NCI-H1105 (cell line): ENCODE data around the gene LAMA1.
"Not testable (repeated sequence)": the region's sequence is repeated elsewhere in the genome, so short reads cannot be mapped to it uniquely, and the experiment has no call there.

Experiments
- DNase-seq: peaks from one replicate; lab custom pipeline; 2025; lab: John Stamatoyannopoulos, UW

The LAMA1 gene

DNA sequence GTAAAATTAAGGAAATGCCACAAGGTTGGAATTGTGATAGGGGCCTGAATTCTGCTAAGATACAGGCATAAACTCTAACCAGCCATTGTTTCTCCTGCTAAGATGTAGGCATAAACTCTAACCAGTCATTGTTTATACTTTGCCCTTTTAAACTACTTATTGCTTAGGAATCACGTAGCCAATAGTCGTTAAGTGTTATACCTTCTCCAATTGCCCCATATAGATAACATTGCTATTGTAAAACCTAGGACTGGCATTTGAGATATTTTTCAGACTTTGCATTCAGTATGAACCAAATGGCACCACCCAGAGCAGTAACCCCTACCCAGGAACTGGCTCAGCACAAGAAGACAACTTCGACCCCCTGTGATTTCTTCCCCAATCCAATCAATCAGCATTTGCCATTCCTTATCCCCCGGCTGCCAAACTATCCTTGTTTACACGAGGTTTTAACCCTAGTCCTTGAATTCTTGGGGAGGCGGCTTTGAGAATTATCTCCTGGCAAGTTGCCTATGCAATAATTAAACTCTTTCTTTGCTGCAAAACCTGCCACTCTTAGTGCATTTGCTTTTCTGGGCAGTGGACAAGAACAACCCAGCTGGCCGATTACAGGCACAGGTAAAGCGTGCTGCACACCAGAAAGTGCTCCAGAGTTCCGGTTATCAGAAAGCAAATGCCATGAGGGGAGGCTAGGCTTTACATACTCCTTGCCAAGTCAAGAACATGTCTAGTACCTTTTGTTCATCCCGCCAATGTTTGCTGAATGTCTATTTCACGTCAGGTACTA, 167.6 kb downstream of the LAMA1 start:
- no peak for DNase-seq

DNA sequence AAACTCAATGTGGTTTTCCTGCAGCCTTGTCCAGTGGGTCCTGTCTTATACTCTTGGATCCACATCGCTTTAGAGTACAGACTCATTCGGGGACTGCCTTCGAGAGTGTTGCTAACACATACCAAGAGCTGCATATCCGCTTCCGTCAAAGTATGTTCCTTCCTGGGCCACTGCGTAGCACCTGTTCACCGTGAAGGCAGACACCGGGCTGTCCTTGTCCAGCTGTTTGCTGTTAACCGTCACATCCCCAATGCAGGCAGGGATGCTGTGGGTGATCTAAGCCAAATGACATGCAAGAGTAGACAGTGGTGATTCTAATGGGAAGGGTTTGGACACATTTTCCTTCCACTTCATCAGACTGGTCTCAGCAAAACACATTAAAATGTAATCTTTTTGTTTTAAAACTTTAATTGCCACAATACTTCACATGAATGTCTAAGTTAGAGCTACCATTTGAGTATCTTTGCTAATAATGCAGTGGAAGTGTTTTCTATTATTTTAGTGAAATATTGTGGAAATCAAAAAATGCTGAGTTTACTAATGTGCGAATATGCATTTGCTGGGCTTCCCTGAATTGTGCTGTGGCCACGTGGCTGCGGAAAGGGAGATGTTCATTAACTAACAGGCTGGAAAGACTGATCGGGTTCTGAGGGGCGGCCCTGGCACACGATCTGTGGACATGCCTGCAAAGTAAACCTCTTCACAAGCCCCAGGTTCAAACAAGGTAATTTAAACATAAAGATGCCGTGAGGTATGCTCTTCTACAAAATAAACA, 169.1 kb downstream of the LAMA1 start:
- no peak for DNase-seq

DNA sequence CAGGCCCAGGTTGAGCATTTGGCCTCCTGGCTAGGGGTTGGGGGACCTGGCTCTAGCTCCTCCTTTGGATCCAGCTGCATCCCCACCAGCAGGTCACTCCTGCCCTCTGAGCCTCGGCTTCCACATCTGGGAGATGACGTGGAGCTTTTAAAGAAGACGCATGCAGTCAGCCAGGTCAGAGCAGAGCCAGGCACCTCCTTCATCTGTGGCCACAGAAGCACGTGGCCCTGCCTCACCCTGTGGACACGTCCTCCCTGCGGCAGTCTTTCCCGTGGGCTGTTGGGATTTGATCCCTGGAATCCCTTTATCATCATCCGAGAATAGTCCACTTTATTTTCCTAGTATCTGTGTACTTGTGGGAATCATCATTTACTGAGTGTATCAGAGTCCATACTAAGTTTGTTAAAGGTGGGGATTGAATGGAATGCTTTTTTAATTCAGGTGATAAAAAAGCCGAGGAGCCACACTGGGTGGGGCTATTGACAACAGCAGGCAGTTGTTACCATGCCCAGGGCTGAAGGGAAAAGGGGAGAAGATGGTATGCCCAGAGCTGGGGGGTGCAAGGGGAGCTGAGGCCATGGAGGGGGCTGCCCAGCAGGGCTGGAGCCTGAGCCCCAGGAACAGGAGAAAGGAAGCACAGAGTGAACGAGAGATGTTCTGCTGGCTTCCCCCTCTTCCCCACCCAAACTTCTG, 170.1 kb downstream of the LAMA1 start:
- DNase-seq = no peak

DNA sequence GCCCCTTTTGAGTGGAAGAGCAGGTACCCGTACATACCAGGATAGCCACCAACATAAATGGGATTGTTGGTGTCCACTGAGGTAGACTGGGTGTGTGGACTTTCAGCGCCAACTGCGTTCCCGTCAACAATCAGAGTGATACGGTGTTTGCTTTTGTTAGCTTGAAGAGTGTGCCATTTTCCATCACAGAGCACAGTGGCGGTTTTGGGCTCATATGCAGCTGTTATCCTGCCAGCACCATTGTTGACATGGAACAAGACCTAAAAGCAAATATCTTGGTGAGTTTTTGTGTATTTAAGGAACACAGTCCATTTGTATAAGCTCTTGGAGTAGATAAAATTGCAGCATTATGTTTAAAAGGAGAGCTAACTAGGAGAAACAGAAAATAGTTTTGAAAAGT, 174.5 kb downstream of the LAMA1 start:
- DNase-seq = no peak

DNA sequence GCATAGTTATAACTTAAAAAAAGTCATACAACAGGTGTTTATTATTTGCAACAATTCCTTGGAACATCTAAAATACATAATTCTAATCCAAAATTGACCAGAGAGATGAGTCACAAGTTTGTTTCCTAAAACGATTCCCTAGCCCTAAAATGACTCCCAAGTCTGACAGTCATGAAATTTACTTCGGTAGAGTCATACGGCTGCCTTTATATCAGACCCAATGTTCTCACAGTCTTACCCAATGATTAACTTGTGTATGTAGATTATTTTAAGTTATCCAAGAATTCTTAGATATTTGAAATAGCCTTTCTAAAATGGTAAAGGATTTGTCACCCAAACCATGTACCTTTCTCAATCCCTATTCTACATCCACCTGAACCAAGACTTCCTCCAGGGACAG, 174.9 kb downstream of the LAMA1 start:
- no peak for DNase-seq

DNA sequence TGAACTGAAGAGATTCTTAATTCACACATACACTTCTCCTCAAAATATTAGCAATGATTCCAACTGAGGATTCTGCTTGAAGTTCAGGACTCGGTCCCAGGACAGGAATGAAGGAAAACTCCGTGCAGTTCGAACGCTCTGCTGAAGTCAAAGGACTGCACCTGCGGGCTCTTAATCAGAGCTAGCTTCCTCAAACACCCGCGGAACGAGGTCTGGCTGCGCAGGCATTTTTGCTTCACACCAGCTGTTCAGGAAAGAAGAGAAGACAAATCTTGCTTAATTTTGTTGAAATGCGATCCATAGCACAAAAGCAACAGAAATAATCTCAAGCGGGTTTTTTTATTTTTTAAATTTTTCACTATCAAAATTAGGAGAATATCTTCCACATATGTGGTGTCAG, 175.6 kb downstream of the LAMA1 start:
- no peak for DNase-seq

DNA sequence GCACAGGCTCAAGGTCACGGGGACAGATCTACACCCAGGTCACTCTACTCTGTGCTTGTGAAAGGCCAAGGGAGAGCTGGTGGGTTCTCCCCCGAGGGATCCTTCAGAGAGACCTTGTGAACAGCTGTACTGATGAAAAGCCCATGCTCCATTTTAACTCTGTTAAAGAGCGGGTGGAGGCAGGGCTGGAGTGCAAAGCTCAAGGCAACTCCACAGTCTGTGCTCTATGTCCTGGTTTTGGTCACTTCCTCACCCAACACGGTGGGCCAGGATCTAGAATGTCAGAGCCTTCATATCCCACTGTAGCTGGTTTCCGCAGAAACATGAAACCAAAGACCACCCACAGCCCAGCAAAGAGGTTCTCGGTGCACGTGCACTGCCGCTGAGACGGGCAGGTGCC, 177.1 kb downstream of the LAMA1 start:
- no peak for DNase-seq

DNA sequence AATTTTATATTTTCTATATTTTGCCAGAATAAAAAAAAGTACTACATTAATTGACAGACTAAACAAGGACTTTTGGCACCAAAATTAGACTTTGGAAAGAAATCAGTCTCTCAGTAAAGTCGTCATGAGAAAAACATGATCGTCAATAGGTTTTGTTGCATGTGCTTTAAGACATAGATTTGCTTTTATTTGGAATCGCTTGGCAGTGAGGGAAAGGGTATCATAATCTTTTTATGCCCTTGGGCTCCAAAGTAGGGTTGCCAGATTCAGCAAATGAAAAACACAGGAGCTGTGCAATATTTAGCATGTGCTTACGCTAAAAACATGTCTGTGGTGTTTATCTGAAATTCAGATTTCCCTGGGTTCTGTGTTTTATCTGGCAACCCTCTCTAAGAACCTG, 177.6 kb downstream of the LAMA1 start:
- no peak for DNase-seq

DNA sequence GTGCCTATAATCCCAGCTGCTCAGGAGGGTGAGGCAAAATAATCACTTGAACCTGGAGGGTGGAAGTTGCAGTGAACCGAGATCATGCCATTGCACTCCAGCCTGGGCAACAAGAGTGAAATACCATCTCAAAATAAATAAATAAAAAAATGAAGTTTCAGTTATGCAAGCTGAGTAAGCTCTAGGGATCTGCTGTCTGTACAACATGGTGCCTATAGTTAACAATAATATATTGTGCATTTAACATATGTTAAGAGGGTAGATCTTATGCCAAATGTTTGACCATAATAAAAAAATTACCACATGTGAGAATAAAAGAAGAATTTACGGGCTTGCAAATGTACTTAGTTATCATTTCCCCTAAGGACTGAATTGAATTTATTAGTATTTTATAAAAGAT, 179.2 kb downstream of the LAMA1 start:
- not testable (repeated sequence) for DNase-seq

DNA sequence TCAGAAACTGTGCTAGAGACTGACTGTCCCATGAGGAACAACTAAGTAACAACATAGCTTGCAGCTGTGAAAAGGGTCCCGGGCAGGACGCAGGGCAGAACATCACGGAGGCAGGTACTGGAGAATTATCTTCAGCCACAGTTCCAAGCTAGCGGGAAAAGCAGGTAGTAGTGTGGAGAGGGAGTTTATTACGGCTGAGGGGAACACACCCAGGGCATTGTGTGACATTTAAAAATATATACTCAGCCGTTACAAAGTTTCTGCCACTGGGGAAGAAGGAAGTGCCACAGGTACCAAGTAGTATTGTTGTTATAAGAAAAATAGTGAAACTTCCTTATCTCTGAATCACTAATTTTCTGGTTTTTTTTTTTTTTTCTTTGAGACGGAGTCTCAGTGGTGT, 179.6 kb downstream of the LAMA1 start:
- DNase-seq = no peak

DNA sequence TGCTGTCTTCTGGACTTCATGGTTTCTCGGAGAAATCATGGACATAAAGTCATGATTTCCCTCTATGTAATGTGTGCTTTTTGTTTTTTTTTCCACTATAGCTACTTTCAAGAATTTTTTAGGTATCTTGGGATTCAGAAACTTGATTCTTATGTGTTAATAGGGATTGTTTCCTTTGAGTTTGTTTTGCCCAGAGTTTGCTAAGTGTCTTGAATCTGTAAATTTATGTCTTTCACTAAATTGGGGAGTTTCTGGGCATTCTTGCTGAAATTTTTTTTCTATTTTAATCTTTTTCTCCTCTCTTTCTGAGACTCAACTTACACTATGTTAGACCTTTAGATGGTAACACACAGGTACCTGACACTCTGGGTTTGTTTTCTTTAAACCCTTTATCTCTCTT, 182.7 kb downstream of the LAMA1 start:
- DNase-seq = no peak

DNA sequence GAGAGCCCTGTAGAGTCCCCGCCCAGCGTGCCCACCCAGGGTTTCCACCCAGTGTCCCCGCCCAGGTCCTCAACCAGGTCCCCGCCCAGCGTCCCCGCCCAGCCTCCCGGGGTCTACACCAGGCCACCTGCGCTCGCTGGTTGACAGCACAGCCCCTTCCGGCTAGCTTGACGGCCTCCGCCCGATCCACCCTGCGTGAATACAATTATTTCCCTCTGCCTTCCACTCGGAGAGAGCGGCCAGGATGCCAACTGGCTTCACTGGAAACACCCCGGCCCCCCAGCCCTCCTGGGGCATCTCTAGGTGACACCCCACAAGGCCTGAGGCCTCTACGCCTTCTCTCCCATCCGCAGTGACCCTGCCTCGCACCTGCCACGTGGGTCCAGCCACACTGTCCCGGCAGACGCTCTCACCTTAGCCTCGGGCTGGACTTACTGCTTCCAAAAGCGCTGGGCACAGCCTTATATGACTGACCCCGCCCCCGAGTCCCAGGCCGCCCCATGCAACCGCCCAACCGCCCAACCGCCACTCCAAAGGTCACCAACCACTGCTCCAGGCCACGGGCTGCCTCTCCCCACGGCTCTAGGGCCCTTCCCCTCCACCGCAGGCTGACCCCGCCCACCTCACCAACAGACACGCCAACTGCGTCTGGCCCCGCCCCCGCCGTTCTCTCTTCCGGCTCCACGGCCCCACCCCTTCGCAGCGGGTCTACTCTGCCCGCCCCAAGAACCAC, 188.1 kb downstream of the LAMA1 start:
- no peak for DNase-seq

DNA sequence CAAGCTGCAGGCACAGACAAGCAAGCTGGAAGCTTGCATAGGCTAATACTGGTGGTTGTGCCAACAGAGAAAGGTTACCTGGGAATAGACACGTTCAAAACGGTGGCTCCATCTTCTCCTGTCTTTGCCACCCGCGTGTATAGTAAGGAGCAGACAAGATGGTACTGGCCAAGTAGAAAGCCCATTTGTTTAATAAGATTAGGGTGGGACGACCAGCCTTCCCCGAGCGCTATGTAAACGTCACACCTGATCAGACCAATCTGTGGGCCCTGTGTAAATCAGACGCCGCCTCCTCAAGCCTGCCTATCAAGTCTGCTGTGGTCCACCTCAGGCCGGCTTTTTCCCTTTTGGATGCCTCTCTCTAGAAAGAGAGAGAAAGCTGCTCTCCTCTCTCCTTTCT, 189.2 kb downstream of the LAMA1 start:
- DNase-seq = no peak

DNA sequence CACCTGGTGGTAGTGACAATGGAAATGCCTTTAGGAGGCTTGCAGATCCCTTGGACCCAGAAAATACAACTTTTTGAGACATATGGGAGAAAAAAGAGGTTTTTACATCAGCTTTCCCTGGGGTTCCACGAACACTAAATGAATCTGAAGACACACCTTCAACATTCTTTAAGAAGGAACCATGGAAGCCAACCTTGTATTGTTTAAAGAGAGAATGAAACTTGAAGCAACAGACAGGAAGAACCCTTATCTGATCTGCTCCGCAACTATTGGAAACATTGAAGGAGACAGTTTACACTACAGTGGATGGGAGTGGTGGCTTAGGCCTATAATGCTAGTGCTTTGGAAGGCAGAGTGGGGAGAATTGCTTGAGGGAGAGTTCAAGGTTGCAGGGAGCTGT, 190.4 kb downstream of the LAMA1 start:
- DNase-seq = no peak

DNA sequence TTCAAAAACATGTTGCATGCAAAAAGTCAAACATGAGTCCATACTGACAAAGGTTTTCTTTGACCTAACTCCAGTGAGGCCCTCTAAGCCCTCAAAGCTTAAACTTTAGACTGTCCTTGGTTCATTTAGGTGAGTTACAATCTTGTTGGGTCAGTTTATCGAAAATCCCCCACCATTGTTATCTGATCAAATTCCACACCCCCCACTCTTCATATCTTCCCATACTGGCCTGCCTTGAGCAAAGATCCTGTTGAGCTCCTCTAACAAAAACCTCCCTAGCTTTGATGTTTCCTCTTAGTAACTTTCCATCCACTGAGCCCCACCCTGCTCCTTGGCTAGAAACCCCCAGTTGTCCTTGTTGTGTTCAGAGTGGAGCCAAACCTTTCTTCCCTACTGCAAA, 194.4 kb downstream of the LAMA1 start:
- no peak for DNase-seq

DNA sequence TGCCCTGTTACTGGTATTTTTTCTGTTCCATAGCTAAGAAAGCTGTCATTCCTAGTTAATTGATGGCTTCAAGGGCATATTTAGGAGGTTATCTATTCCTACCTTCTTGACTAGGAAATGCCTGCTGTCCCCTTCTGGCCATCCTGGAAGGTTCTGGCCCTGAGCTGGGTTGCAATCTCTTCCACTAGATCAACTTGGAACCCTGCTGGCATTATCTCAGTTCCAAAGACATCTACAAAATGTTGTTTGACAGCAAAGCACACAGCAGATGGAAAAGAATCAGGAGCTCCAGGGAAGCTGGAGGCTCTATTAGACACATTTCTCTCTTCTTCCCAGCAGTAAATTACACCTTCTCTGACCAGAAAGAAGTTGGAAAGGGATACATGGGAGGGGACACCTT, 196.0 kb downstream of the LAMA1 start:
- no peak for DNase-seq

DNA sequence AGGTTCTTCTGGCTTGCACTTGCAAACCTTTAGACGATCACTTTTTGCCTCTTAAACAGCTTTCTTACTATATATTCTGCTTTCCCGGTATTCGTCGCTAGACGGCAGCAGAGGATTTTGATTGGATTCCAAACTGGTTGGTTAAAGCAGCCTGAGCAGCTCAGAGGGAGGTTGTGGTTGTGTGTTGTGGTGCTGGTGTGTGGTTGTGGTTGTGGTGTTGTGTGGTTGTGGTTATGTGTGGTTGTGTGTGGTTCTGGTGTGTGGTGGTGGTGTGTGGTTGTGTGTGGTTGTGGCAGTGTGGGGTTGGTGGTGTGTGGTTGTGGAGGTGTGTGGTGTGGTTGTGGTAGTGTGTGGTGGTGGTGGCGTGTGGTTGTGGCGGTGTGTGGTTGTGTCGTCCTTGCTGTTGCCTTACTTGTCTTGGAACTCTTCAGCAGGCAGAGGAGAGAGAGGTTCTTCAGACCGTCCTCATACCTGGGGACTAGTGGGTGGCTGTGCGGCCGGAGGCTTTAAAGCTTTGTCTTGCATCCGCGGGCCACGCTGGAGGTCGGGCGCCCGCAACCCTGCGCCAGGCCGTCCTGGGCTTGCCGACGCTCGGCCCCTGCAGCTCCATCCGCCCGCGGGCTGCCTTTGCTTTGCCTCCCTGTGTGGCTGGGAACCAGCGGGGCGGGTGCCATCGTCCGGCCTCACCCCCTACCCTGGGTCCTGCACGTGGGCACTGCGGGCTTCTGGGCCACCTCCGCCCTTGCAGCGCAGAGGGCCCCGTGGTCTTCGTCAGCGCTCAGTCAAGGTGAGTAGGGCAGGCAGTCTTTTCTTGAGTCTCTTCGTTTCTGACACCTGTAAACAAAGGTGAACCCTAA, 197.3 kb downstream of the LAMA1 start:
- no peak for DNase-seq

DNA sequence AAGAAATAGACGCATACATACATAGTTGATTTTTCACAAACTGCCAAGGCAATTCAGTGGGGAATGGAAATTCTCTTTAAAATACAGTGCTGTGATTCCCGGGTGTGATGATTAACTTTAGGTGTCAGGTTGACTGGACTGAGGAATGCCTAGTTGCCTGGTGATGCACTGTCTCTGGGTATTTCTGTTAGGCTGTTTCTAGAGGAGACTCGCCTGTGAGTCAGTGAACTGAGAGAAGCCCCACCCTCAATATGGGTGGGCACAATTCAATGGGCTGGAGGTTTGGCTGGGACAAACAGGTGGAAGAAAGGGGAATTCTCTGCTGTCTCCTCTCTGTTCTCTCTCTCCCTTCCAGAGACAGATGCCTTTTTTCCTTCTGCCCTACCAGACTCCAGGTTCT, 200.5 kb downstream of the LAMA1 start:
- DNase-seq = no peak

DNA sequence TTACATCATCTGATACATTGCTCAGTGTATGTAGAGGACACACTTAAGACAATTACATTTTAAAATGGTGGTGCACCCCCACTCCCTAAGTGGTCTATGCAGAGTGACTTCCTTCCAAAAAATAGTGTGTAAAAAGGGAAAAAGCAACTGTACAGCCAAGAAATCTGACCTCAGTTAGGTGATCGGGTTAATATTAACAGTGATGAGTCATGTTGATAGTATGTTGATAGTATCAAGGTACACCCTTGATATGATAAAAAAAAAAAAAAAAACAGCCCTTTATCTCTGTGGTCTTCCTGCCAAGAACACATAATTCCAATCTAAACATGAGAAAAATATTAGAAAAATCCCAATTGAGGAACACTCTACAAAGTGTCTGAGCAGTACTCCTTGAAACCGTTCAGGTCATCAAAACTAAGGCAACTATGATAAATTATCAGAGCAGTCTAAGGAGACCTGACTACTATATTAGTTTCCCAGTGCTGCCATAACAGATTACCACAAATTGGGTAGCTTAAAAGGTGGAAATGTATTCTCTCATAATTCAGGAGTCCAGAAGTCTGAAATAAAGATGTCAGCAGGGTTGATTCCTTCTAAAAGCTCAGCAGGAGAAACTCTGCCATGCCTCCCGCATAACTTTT, 216.2 kb downstream of the LAMA1 start:
- DNase-seq = no peak

DNA sequence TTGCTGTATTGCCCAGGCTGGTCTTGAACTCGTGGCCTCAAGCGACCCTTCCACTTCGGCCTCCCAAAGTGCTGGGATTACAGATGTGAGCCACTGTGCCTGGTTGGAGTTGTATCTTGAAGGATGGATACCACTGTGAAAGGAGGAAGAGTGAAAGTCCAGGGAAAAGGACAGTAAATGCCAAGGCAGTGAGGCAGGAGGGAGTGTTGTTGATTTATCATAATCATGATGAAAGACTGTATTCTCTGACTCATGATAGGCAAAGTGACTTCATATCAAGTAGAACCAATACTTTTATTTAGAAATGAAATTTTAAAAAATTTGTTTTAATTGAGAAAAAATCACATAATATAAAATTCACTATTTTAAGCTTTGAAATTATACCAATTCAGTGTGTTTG, 225.8 kb downstream of the LAMA1 start:
- no peak for DNase-seq
